EH (cell line): ENCODE results near the gene SLCO2B1.
A peak's percentile ranks its signal among the peaks of the same experiment; 100 is the strongest.

ENCODE experiments used
- DNase-seq: peaks from one replicate; pipeline ENCODE4 v3.0.0-alpha.2; 2015; ENCODE audit warnings: low read depth

The SLCO2B1 gene

GRCh38 chr11:75150879-75151278, at the start of gene SLCO2B1:
SLCO2B1 (plus strand) TSS chr11:75151107; CDS start chr11:75151382, 275 bp downstream.
- DNase-seq, result no peak

DNA sequence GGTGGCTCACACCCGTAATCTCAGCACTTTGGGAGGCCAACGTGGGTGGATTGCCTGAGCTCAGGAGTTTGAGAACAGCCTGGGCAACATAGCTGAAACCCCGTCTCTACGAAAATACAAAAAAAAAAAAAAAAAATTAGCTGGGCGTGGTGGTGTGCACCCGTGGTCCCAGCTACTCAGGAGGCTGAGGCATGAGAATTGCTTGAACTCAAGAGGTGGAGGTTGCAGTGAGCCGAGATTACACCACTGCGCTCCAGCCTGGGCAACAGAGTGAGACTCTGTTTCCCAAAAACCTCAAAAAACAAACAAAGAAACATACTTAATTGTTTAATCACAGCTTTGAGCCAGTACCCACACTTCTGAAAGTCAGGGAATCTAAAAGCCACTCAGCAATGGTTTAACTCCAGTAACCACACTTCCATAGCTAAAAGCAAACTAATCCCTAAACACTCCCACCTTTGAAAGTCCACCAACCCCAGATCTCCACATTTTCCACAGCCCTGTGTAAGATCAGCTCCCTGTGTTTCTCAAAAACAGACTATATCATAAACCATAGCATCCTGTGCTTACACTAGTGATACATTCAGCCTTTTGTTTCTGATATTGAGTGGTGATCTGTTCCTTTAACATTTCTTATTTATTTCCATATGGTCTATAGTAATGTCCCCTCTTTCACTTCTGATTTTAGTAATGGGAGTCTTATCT, 49.3 kb upstream of the SLCO2B1 start:
- DNase-seq, result no peak

- DNase-seq, result peak; percentile 78
Measured at GRCh38 chr11:75103380-75104026, 47.4 kb upstream of the SLCO2B1 start.

DNA sequence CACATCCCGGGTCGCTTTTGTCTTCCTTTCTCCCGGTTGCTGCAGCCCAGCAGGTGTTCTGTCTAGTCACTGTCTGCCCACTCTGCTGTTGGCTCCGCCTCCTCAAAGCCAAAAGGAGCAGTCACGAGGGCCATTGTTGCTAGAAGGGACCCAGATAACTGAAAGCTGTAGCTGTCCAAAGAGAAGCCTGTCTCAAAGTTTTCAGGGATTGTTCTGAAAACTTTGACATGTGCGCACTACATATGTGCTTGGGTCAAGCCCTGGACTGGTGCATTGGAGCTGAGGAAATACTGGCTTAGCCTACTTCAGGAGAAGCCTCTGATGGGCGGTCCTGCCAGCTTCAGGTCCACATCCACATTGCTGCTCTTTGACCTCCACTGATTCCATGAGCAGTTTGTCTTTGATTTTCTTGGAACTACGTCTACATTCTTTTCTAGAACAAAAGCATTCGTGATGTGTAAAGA, 45.4 kb upstream of the SLCO2B1 start:
- peak; percentile 19 for DNase-seq

DNA sequence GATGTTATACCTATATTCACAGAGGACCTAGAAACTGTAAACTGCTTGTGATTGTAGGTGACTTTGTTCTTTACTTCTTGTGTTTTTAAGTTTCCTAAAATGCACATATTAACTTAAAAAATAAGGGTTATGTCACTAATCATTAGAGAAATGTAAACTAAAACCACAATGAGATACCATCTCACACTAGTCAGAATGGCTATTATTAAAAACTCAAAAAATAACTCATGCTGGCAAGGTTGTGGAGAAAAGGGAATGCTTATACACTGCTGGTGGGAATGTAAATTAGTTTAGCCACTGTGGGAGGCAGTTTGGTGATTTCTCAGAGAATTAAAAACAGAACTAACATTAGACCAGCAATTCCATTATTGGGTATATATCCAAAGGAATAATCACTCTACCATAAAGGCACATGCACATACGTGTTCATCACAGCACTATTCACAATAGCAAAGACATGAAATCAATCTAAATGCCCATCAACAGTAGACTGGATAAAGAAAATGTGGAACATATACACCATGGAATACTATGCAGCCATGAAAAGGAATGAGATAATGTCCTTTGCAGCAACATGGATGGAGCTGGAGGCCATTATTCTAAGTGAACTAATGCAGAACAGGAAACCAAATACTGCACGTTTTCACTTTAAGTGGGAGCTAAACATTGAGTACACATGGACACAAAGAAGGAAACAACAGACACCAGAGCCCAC, 44.8 kb upstream of the SLCO2B1 start:
- DNase-seq, result peak; percentile 29

- peak; percentile 32 for DNase-seq
Measured at GRCh38 chr11:75107187-75107586, 43.7 kb upstream of the SLCO2B1 start.

DNA sequence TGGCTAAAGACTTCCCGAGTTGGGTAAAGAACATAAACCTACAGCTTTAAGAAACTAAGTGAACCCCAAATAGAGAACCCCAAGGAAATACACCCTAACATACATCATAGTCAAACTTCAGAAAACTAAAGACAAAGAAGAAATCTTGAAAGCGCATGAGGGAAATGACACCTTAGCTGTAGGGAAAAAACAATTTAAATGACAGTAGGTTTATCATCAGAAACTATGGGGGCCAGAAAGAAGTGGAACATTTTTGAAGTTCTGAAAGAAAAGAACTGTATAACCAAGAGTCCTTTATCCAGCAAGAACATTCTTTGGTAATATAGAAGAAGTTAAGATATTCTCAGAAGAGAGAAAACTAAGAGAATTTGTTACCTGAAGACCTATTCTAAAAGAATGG, 38.7 kb upstream of the SLCO2B1 start:
- DNase-seq, result no peak

DNA sequence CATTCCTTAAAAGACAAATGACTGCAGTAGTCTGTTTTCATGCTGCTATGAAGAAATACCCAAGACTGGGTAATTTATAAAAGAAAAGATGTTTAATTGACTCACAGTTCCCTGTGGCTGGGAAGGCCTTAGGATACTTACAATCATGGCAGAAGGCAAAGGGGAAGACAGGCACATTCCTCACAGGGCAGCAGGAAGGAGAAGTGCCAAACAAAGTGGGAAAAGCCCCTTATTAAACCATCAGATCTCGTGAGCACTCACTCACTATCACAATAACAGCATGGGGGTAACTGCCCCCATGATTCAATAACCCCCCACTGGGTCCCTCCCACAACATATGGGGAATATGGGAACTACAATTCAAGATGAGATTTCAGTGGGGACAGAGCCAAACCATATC, 37.9 kb upstream of the SLCO2B1 start:
- no peak for DNase-seq

DNA sequence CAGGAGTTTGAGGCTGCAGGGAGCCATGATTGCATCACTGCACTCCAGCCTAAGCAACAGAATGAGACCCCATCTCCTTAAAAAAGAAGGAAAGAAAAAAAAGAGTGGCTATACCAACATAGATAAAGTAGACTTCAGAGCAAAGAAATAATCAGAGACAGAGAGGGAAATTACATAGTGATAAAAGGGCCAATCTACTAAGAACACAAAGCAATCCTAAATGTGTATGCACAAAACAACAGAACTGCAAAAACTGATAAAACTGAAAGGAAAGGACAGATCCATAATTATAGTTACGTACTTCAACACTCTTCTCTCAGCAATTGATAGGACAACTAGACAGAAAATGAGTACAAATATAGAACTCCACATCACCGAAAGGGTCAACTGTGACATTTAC, 36.4 kb upstream of the SLCO2B1 start:
- DNase-seq, result no peak

- DNase-seq, result no peak
Measured at GRCh38 chr11:75118577-75118976, 32.3 kb upstream of the SLCO2B1 start.

- DNase-seq, result no peak
Measured at GRCh38 chr11:75126564-75126963, 24.3 kb upstream of the SLCO2B1 start.

GRCh38 chr11:75132080-75132479, 18.8 kb upstream of the SLCO2B1 start:
- no peak for DNase-seq

GRCh38 chr11:75133976-75134375, 16.9 kb upstream of the SLCO2B1 start:
- no peak for DNase-seq

GRCh38 chr11:75135021-75135650, 15.8 kb upstream of the SLCO2B1 start:
- no peak for DNase-seq

DNA sequence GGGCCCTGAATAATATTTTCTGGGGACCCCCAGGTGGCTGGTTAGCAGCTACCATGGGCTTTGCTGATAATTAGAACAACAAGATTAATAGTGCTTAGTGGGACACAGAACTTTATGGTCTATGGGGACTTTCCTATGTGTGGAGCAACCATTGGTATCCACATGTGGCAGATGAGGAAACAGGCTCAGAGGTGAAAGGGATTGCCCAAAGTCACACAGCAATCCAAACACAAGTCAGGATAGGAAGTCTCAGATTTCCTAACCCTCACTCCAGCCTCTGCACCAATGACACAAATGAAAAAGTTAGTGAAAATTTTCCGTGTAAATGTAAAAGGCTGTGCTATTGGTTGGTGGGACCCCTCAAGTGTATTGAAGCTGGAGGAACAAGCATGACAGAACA, 15.3 kb upstream of the SLCO2B1 start:
- no peak for DNase-seq

- peak; percentile 41 for DNase-seq
Measured at GRCh38 chr11:75140269-75141138, 10.4 kb upstream of the SLCO2B1 start.

GRCh38 chr11:75141166-75141565, 9.7 kb upstream of the SLCO2B1 start:
- no peak for DNase-seq

GRCh38 chr11:75142714-75143419, 8.0 kb upstream of the SLCO2B1 start:
- peak; percentile 96 for DNase-seq

- DNase-seq, result no peak
Measured at GRCh38 chr11:75143420-75143731, 7.5 kb upstream of the SLCO2B1 start.

GRCh38 chr11:75144716-75145014, 6.2 kb upstream of the SLCO2B1 start:
- DNase-seq, result no peak
